K562 treated with DMSO at 1 percent for 4 hours (cell line): Measurements from ENCODE around the gene KRTAP12-1. TPM values are rescaled to one million over a fixed set of nuclear protein-coding genes. Genes with fewer than 3 reads are reported as not detected.

ENCODE experiments used
- total RNA-seq: library from RNA; unstranded; fragments of 300-600 nt; gene quantifications from 2 replicates; pipeline ENCODE4 v1.2.3, GENCODE V29; 2022; ENCODE audit not compliant: insufficient read depth

Gene KRTAP12-1, protein sequence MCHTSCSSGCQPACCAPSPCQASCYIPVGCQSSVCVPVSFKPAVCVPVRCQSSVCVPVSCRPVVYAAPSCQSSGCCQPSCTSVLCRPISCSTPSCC
- total RNA-seq: not detected in 2 replicates

DNA sequence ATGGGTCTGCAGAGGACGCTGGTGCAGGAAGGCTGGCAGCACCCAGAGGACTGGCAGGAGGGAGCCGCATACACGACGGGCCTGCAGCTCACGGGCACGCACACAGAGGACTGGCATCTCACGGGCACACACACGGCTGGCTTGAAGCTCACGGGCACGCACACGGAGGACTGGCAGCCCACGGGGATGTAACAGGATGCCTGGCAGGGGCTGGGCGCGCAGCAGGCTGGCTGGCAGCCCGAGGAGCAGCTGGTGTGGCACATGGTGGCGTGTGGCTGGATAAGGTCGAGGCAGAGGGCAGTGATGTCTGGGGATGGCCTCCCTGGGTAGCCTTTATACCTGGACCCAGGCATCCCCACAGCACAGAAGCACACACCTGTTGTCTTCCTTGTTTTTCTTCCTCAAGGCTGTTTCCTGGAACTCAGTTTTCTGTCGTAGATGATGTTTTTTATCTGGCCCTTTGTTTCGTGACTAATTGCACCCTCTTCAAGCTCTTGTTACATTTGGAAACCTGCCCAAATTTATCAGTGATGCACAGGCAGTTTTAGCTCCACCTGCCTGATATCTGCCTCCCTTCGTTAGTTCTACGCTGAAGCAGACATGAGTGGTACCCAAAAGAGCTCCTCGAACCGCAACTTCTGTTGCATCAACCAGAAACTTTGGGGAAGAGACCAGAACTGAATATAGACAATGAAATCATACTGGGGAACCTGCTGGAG lies at the start of gene KRTAP12-1:
Gene KRTAP12-1, minus strand, starts transcription at position 303 of the 719 bp plus-strand sequence. Its CDS starts 40 bp downstream, at position 263.

DNA sequence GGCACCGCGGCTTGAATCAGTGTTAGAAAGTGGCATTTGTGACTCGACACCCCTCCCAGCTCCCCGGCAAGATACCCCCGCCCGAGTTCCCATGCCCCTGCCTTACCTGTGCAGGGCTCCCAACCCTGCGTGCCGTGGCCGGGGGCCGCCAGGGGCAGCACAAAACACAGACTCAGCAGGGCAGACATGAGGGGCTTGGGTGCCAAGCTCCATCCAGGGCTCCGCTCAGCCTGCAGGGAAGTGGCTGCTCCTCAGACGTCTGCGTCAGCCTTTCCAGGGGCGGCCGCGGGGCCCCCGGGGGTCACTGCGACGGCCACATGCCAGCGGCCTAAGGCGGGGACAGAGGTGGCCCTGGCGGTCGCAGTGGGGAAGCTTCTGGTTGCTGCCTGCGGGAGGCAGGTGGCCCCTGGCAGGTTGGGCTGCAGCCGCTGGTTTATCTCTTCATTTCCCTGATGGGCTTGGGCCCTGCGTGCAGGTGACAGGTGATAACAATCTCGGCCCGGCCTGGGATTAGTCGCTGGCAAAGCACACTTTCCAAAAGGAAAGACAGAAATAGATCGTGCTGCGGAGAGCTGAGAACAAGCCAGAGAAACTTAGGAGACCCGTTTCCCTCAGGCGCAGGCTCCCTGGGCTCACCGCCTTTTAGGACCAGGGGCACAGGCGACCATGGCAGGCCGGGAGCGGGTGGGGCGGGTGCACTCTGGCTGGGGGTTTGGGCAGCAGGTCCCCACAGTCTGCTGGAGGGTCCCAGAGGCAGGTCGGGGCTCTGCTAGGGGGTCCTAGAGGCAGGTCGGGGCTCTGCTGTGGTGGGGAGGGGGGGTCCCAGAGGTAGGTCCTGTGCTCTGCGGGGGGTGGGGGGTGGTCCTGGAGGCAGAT lies 29.6 kb upstream of the KRTAP12-1 start, which contains the start of gene TSPEAR:
Gene TSPEAR, minus strand, starts transcription at position 246 of the 876 bp plus-strand sequence. Its CDS starts 58 bp downstream, at position 188.

DNA sequence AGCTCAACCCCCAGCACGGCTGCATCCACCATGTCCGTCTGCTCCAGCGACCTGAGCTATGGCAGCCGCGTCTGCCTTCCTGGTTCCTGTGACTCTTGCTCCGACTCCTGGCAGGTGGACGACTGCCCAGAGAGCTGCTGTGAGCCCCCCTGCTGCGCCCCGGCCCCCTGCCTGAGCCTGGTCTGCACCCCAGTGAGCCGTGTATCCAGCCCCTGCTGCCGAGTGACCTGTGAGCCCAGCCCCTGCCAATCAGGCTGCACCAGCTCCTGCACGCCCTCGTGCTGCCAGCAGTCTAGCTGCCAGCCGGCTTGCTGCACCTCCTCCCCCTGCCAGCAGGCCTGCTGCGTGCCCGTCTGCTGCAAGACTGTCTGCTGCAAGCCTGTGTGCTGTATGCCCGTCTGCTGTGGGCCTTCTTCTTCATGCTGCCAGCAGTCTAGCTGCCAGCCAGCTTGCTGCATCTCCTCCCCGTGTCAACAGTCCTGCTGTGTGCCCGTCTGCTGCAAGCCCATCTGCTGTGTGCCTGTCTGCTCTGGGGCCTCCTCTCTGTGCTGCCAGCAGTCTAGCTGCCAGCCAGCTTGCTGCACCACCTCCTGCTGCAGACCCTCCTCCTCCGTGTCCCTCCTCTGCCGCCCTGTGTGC lies 15.3 kb upstream of the KRTAP12-1 start, which contains the start of gene KRTAP10-12:
Gene KRTAP10-12, plus strand, starts transcription at position 1 of the 639 bp plus-strand sequence. Its CDS starts 30 bp downstream, at position 31.

DNA sequence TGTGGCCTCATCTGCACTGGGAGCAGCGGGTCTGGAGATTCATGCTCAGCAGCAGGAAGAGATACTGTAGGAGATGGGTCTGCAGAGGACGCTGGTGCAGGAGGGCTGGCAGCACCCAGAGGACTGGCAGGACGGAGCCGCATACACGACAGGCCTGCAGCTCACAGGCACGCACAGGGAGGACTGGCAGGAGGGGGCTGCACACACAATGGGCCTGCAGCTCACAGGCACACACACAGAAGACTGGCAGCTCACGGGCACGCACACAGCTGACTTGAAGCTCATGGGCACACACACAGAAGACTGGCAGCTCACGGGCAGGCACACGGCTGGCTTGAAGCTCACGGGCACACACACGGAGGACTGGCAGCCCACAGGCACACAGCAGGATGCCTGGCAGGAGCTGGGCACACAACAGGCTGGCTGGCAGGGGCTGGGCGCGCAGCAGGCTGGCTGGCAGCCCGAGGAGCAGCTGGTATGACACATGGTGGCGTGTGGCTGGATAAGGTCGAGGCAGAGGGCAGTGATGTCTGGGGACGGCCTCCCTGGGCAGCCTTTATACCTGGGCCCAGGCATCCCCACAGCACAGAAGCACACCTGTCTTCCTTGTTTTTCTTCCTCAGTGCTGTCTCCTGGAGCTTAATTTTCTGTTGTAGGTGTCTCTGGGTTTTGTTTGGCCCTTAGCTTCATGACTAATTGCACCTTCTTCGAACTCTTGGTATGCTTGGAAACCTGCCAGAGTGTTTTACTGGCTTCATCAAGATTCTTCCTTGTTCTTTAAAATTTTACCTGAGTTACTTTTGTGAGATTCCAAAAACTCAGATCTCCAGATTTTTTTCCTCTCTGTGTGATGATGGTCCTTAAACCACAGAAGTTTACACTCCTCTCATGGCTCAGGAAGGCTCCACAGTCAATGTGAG lies 15.3 kb downstream of the KRTAP12-1 start, which contains the start of gene KRTAP12-2:
Gene KRTAP12-2, minus strand, starts transcription at position 527 of the 920 bp plus-strand sequence. Its CDS starts 41 bp downstream, at position 486.

DNA sequence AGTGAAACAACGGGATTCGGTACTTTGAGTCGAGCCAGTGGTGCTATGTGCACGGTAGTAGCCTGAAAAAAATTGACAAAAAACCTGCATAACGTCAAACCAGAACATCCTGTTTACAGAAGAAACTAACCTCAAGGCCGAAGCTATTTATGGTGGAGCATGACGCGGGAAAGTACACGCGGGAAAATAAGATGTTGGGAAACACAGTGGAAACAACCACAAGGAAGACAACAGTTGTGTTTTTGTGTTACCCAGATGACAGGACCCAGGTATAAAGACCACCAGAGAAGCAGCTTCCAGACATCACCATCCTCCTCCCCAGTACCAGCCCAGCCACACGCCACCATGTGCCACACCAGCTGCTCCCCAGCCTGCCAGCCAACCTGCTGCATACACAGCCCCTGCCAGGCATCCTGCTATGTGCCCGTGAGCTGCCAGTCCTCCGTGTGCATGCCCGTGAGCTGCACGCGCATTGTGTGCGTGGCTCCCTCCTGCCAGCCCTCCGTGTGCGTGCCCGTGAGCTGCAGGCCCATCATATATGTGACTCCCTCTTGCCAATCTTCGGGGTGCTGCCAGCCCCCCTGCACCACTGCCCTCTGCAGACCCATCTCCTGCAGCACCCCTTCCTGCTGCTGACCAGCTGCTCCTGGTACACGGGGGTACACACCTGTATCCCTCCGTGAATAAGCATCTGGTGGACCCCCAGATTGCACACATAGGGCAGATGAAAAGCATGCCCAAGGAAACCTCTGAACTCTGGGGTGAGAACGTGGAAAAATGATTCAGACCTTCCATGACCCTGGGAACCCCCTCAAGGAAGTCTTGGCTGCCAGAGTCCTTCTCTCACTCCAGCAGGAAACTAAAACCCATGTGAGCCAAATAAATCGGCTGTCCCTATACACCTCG lies 24.1 kb downstream of the KRTAP12-1 start, which contains the start of gene KRTAP12-3:
Gene KRTAP12-3, plus strand, starts transcription at position 298 of the 906 bp plus-strand sequence. Its CDS starts 48 bp downstream, at position 346.

DNA sequence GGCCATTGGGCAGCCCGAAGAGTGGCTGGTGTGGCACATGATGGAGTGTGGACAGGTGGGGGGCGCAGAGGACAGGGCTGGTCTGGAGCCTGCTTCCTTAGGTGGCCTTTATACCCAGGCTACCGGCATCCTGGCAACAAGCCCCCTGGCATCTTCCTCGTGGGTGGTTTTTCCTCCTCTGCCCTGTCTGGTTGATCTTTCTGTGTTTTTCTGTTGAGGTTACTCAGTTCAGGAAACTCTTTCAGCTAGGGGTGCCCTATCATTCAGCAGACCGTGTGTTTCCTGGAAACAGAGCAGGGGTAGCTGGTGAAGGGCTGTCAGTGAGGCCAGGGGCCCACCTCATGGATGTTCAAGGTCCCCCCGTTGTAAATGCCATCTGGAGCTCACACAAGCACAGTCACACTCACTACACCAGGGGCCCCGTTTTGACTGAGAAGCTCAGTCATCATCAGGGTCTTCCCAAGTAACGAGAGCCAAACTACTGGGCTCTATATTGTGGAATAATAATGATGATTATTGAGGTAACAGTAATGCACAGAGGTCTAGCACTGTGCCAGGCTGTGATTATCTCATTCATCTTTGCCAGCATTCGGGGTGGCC lies 27.3 kb downstream of the KRTAP12-1 start, which contains the start of gene KRTAP12-4:
Gene KRTAP12-4, minus strand, starts transcription at position 84 of the 600 bp plus-strand sequence. Its CDS starts 45 bp downstream, at position 39.

DNA sequence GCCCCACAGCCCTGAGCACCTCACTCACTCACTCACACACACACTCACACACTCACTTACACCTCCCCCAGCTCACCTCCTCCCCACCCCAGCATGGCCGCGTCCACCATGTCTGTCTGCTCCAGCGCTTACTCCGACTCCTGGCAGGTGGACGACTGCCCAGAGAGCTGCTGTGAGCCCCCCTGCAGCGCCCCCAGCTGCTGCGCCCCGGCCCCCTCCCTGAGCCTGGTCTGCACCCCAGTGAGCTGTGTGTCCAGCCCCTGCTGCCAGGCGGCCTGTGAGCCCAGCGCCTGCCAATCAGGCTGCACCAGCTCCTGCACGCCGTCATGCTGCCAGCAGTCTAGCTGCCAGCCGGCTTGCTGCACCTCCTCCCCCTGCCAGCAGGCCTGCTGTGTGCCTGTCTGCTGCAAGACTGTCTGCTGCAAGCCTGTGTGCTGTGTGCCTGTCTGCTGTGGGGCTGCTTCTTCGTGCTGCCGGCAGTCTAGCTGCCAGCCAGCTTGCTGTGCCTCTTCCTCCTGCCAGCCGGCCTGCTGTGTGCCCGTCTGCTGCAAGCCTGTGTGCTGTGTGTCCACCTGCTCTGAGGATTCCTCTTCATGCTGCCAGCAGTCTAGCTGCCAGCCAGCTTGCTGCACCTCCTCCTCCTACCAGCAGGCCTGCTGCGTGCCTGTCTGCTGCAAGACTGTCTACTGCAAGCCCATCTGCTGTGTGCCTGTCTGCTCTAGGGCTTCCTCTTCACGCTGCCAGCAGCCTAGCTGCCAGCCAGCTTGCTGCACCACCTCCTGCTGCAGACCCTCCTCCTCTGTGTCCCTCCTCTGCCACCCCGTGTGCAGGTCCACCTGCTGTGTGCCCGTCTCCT lies 35.4 kb downstream of the KRTAP12-1 start, which contains the start of gene KRTAP10-11:
Gene KRTAP10-11, plus strand, starts transcription at position 49 of the 856 bp plus-strand sequence. Its CDS starts 45 bp downstream, at position 94.

DNA sequence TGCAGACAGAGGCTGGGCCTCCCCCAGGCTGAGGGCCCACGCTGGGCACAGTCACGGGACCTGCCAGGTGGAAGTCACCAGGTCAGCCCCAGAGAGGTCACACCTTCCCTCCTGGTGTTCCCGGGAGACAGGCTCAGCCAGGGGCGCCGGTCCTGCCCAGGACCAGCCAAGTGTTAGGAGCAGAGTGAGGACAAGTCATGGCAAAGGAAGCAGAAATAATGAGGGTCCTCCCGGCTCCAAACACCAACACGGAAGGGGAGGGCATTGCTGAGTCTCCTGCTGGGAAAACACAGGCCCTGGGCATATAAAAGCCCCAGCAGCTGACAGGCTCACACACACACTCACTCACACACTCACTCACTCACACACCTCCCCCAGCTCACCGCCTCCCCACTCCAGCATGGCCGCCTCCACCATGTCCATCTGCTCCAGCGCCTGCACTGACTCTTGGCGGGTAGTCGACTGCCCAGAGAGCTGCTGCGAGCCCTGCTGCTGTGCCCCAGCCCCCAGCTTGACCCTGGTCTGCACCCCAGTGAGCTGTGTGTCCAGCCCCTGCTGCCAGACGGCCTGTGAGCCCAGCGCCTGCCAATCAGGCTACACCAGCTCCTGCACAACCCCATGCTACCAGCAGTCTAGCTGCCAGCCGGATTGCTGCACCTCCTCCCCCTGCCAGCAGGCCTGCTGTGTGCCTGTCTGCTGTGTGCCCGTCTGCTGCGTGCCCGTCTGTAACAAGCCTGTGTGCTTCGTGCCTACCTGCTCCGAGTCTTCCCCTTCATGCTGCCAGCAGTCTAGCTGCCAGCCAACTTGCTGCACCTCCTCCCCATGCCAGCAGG lies 44.7 kb downstream of the KRTAP12-1 start, which contains the start of gene KRTAP10-10:
Gene KRTAP10-10, plus strand, starts transcription at position 339 of the 833 bp plus-strand sequence. Its CDS starts 62 bp downstream, at position 401.

Other genes starting within 250 kb of the KRTAP12-1 start
- gene LRRC3, start 226.7 kb downstream of the KRTAP12-1 start, total RNA-seq: not detected in 2 replicates
- gene KRTAP10-1, start 142.0 kb downstream of the KRTAP12-1 start, total RNA-seq: not detected in 2 replicates
- not detected in 2 replicates for gene KRTAP10-2, start 130.7 kb downstream of the KRTAP12-1 start, total RNA-seq
- not detected in 2 replicates for gene KRTAP10-3, start 123.4 kb downstream of the KRTAP12-1 start, total RNA-seq
- not detected in 2 replicates for gene KRTAP10-4, start 108.4 kb downstream of the KRTAP12-1 start, total RNA-seq
- not detected in 2 replicates for gene KRTAP10-5, start 101.6 kb downstream of the KRTAP12-1 start, total RNA-seq
- not detected in 2 replicates for gene KRTAP10-6, start 89.7 kb downstream of the KRTAP12-1 start, total RNA-seq
- gene KRTAP10-7, start 81.6 kb downstream of the KRTAP12-1 start, total RNA-seq: not detected in 2 replicates
- gene KRTAP10-8, start 70.1 kb downstream of the KRTAP12-1 start, total RNA-seq: not detected in 2 replicates
- not detected in 2 replicates for gene KRTAP10-9, start 55.1 kb downstream of the KRTAP12-1 start, total RNA-seq
- not detected in 2 replicates for gene KRTAP10-10, start 44.8 kb downstream of the KRTAP12-1 start, total RNA-seq
- not detected in 2 replicates for gene KRTAP10-11, start 35.7 kb downstream of the KRTAP12-1 start, total RNA-seq
- gene KRTAP12-4, start 27.5 kb downstream of the KRTAP12-1 start, total RNA-seq: not detected in 2 replicates
- not detected in 2 replicates for gene KRTAP12-3, start 24.2 kb downstream of the KRTAP12-1 start, total RNA-seq
- not detected in 2 replicates for gene KRTAP12-2, start 15.2 kb downstream of the KRTAP12-1 start, total RNA-seq
- not detected in 2 replicates for gene KRTAP10-12, start 15.0 kb upstream of the KRTAP12-1 start, total RNA-seq
- gene TSPEAR, start 29.4 kb upstream of the KRTAP12-1 start, total RNA-seq: not detected in 2 replicates
- gene UBE2G2, start 119.7 kb upstream of the KRTAP12-1 start, total RNA-seq: 47.5 and 77.0 TPM in 2 replicates
- 106 and 115 TPM in 2 replicates for gene SUMO3, start 135.9 kb upstream of the KRTAP12-1 start, total RNA-seq
- gene PTTG1IP, start 191.5 kb upstream of the KRTAP12-1 start, total RNA-seq: 141 and 163 TPM in 2 replicates
- 1.2 and 1.3 TPM in 2 replicates for gene ITGB2, start 238.7 kb upstream of the KRTAP12-1 start, total RNA-seq